Activated T-cell treated with anti-CD3 and anti-CD28 coated beads, Interleukin-2, amount 50 U/mL, for 1 hour (primary cell): Measurements from ENCODE around the gene SENP7.
"Not testable (repeated sequence)": the region's sequence is repeated elsewhere in the genome, so short reads cannot be mapped to it uniquely, and the experiment has no call there.

Experiments
- DNase-seq: peaks from one replicate; pipeline ENCODE4 v3.0.0-alpha.2; 2020

SENP7 gene, protein sequence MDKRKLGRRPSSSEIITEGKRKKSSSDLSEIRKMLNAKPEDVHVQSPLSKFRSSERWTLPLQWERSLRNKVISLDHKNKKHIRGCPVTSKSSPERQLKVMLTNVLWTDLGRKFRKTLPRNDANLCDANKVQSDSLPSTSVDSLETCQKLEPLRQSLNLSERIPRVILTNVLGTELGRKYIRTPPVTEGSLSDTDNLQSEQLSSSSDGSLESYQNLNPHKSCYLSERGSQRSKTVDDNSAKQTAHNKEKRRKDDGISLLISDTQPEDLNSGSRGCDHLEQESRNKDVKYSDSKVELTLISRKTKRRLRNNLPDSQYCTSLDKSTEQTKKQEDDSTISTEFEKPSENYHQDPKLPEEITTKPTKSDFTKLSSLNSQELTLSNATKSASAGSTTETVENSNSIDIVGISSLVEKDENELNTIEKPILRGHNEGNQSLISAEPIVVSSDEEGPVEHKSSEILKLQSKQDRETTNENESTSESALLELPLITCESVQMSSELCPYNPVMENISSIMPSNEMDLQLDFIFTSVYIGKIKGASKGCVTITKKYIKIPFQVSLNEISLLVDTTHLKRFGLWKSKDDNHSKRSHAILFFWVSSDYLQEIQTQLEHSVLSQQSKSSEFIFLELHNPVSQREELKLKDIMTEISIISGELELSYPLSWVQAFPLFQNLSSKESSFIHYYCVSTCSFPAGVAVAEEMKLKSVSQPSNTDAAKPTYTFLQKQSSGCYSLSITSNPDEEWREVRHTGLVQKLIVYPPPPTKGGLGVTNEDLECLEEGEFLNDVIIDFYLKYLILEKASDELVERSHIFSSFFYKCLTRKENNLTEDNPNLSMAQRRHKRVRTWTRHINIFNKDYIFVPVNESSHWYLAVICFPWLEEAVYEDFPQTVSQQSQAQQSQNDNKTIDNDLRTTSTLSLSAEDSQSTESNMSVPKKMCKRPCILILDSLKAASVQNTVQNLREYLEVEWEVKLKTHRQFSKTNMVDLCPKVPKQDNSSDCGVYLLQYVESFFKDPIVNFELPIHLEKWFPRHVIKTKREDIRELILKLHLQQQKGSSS

DNA sequence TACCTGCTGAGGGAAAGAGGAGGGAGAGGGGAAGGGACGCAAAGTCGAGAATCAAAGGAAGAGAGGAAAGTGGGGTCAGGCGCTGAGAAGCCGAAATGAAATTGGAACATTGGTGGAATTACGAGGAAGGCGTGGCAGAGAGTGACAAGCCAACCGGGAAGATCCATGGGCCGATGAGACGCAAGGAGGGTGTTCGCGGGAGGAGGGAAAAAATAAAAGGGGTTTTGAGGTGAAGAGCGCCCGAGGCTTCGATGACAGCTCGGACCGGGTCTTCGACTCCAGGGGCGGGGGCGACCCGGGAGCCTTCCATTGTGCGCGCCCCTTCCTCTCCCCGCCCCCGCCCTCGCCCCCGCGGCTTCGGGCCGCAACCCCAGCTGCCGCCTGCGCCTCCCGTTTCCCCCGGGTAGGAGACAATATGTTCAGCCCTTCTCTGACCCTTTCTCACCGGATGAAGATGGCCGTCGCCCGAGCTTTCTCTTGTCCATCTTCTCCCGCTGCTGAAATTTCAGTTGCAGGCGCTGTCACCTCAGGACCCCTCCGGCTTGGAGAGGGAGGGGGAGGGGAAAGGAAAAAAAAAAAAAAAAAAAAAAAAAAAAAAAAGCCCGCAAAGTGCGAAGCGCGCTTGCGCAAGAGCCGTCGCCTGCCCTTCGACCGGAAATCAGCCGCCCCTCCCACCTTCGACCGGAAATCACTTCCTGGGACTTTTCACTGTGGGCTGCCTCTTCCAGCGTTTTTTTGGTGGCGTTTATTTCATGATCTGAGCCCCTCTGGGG is at the start of gene SENP7:
Gene SENP7 (minus strand): TSS at position 567 of the 773 bp plus-strand sequence. CDS start 82 bp downstream, at position 485.
- DNase-seq = peak; percentile 74

GRCh38 chr3:101561630-101562328 is 48.8 kb upstream of the SENP7 start, which contains the start of gene TRMT10C:
Gene TRMT10C, plus strand, starts transcription at chr3:101561868. Its CDS starts 2,914 bp downstream, at chr3:101564782.
- peak; percentile 90 for DNase-seq

- no peak for DNase-seq
These were observed 43.1 kb upstream of the SENP7 start for GRCh38 chr3:101556064-101556463.

GRCh38 chr3:101553381-101553780 is 40.4 kb upstream of the SENP7 start:
- DNase-seq = not testable (repeated sequence)

DNA sequence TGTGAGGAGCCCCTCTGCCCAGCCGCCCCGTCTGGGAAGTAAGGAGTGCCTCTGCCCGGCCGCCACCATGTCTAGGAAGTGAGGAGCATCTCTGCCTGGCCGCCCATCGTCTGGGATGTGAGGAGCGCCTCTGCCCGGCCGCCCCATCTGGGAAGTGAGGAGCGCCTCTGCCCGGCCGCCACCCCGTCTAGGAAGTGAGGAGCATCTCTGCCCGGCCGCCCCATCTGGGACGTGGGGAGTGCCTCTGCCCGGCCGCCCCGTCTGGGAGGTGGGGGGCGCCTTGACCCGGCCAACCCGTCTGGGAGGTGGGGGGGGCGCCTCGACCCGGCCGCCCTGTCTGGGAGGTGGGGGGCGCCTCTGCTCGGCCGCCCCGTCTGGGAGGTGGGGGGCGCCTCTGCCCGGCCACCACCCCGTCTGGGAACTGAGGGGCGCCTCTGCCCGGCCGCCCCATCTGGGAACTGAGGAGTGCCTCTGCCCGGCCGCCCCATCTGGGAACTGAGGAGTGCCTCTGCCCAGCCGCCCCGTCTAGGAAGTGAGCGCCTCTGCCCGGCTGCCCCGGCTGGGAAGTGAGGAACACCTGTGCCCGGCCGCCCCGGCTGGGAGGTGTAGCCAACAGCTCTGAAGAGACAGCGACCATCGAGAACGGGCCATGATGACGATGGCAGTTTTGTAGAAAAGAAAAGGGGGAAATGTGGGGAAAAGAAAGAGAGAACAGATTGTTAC is 38.5 kb upstream of the SENP7 start:
- DNase-seq = not testable (repeated sequence)

GRCh38 chr3:101549473-101549872 is 36.5 kb upstream of the SENP7 start:
- no peak for DNase-seq

GRCh38 chr3:101548527-101549105 is 35.6 kb upstream of the SENP7 start:
- no peak for DNase-seq

GRCh38 chr3:101544161-101544850 is 31.3 kb upstream of the SENP7 start:
- no peak for DNase-seq

GRCh38 chr3:101542957-101543356 is 29.9 kb upstream of the SENP7 start:
- no peak for DNase-seq

GRCh38 chr3:101536955-101537354 is 23.9 kb upstream of the SENP7 start:
- DNase-seq = not testable (repeated sequence)

DNA sequence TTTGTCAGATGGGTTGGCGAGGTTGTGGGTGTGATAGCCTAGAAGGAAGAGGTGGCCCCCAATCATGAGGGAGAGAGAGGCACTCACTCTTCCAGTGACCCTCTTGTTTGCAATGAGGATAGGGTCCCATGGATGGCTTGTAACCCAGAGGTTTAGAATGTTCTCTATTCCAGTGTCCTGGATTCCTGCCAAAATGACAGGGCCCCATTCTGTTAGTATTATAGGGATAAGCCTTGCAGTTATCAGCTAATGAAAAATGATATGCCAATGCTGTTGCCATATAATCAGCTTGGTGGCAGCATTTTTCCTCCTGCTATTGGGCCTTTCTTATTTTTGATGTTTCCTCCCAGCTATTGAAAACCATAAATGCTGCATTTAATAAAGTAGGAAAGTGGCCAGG is 23.3 kb upstream of the SENP7 start:
- no peak for DNase-seq

GRCh38 chr3:101535221-101535620 is 22.2 kb upstream of the SENP7 start:
- DNase-seq = no peak

GRCh38 chr3:101533603-101533968 is 20.6 kb upstream of the SENP7 start:
- DNase-seq = no peak

DNA sequence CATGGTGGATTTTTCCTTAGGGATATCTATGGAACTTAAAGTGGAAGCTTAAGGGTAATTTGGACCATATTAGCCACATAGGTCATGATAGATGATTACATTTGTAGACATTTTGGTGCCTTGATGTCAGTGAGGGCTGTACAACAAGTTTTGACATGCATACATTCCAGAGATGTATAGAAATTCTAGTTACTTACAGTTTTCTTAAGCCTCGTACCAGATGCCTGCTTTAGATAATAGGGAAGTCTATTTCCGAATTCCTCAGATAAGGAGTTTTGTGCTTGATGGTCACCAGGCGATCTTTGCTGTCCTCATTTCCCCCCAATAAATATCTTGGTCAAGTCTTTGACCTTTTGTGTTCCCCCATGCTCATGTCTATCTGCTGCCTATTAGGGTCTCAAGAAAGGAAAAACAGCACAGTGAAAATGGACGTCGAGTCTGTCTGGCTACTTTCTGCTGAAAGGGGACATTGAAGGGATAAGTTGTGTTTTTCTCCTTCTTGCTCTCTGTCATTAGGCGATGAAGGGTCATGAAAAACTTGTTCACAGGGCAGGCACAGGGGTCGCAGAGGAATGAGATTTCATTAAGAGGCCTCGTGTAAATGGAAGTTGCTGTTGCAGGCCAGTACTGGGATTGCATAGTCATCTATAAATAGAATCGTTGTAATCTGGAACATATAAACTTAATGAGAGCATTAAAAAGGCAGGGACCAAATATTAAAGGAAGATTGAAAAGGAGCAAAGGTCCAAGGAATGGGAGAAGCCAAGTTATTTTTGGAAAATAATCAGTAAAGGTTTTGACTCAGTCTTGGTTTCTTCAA is 20.0 kb upstream of the SENP7 start:
- no peak for DNase-seq

- DNase-seq = no peak
These were observed 18.6 kb upstream of the SENP7 start for GRCh38 chr3:101531473-101532086.

GRCh38 chr3:101530686-101531047 is 17.7 kb upstream of the SENP7 start:
- no peak for DNase-seq

DNA sequence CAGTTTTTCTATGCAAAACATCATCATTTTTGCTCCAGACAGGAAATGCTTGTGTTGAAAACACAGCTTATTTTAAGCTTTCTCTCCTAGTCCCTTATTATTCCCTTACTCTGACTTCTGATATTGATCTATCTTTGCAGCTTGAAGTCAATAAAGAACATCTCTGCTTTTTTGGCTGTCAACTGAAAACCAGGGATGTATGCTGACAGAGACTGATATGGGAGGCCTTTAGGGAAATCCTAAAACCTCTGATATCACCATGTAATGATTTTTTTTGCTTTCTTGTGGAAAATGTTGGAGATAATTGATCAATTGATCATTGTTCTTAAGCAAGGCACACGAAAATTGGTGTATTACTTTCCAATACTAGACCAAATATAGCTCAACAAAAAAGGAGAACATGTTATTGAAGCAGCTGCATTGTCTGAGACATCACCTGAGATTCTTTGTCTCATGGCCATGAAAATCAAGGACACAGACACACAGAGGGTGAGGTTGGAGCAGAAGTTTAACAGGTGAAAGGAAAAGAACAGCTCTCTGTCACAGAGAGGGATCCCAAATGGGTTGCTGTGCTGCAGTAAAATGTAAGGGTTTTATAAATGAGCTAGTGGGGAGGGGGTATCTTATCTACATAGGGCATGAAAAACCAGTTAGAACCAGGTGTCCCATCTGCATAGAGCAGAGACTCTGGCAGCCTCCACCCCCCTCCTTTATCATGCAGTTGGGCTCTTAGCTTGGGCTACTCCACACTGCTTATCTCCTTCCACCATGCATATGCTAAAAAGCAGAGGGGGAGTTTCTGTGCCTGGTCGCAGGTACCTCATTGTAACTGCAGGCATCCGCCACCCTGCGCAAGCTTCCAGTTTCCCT is 17.0 kb upstream of the SENP7 start:
- DNase-seq = no peak

DNA sequence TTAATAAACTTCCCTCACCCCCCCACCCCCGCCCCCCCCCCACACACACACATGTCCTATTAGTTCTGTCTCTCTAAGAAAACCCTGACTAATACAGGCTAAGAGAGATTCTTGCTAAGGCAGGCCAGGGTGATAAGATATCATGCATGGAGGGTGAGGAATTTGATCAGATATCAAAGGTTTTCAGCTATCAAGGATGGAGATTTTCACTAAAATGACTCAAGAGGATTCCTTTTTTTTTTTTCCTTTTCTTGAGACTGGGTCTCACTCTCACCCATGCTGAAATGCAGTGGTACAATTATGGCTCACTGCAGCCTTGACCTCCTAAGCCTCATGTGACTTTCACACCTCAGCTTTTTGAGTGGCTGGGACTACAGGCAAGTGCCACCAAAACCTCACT is 14.9 kb upstream of the SENP7 start:
- DNase-seq = no peak
